SKM-1 (cell line): ENCODE data around the gene SYT7.

Experiments used
- DNase-seq: peaks from one replicate; lab custom pipeline; 2025; ENCODE audit not compliant: unreplicated experiment; lab: John Stamatoyannopoulos, UW

The SYT7 gene

DNA sequence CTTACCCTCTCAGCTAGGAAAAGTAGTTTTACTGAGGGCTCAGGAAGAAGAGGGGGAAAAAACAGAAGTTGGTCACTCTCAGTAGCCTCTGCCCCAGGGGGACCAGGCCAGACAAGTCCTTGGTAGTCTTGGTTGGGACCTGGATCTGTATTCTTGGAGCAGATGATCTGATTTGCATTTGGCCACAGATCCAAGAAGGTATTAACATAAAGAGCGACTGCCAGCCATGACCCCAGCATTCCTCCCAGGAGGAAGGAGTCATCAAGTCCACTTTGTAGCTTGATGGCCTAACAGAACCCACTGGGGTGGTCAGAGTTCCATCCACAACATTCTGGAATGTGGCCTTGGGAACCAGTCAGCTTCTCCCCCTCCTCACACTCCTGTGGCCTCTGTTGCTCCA is 78.4 kb downstream of the SYT7 start:
- DNase-seq: no peak

- DNase-seq: no peak
These were observed 80.9 kb downstream of the SYT7 start for GRCh38 chr11:61499816-61500491.

GRCh38 chr11:61498767-61499341 is 82.0 kb downstream of the SYT7 start:
- DNase-seq: no peak

GRCh38 chr11:61497876-61498275 is 83.0 kb downstream of the SYT7 start:
- no peak for DNase-seq

DNA sequence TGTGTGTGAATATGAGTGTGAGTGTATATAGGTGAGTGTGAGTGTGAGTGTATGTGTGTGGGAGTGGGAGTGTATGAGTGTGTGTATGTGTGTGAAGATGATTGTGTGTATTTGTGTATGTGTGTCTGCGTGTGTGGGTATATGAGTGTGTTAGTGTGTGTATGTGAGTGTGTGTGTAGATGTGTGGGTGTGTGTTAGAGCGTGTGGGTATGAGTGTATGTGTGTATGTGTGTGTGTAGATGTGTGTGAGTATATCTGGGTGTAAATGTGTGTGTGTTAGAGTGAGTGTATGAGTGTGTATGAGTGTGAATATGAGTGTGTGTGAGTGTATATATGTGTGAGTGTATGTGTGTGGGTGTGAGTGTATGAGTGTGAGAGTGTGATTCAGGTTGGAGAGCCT is 83.4 kb downstream of the SYT7 start:
- DNase-seq: no peak

DNA sequence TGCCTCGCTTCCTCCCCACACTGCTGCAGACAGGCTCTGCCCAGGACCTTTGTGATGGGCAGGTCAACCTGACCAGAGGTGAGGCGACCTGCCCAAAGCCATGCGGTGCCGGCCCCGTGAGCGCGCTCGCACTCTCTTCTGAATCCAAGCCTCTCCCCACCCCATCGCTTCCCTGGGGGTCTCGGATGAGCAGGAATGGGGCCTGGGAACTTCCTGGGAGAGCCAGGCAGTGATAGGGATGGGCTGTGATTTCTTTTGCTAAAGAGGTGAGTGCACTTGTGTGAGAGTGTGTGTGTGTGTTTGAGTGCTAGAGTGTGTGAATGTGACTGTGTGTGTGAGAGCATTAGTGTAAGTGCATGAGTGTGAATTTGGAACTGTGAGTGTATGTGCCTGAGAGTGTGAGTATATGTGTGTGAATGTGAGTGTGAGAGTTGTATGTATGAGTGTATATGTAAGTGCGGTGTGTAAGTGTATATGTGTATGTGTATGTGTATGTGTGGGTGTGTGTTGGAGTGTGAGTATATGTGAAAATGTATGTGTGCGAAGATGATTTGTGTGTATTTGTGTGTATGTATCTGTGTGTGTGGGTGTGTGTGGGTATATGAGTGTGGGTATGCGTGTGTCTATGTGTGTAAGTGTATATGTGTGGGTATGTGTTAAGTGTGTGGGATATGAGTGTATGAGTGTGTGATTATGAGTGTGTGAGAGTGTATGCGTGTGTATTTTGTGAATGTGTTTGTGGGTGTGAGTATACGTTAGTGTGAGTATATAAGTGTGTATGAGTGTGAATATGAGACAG is 84.1 kb downstream of the SYT7 start:
- no peak for DNase-seq

DNA sequence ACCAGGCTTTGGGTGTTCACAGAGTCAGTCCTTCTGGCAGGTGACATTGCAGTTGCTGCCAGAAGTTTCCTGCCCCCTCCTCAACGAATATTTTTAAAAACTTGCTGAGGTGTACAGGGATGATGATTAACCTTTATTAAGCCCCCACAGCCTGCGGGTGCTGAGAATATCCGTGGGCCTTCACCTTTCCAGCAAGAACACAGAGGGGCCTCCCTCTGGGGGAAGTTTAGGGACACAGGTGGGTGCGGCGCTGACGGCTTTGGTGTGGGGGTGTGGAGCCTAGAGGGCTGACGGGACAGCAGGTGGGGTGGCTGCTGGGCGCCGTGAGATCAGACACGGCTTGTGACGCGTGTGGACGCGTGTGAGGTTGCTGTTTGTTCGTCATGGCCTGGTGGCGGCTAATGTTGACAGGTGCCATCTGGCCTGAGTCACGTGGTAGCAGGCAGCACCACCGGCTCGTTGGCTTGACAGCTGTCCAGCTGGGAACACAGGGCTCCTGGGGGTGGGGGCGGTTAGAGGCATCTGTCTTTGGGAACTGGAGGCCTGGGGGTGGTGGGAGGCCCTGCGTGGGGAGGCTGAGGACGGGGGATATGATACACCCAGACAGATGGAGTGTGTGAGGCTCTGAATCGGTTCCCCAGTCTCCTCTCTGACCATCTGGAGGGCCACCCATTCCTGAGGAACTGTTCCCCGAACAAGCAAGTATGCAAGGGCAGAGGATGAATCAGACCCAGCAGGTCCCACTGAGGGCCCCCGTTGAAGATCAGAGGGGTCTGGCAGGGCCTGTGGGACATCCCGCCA is 84.9 kb downstream of the SYT7 start:
- no peak for DNase-seq

DNA sequence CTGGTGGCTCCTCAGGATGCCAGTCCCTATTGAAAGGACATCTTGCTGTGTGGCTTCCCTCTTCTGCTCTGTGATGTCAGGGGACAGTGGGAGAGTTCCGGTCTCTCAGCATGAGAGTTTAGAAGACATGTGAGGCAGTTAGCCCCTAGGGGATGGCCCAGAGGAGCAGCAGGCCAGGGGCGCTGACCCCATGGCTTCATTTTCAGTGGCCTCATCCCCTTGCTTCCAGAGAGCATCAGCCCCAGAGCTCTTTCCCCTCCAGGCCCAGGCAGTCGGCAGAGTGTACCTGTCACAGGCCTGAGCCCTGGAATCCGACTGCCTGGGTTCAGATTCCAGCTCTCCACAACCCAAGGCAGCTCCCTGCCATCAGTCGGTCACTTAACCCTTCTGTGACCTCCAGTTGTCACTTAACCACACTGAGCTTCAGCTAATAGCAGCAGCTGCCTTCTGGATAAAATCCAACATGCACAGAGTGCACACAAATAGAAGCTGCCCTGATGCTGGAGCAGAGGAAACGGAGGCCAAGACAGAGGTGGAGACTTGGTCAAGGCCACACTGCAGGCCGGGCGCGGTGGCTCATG is 86.4 kb downstream of the SYT7 start:
- no peak for DNase-seq

- DNase-seq: no peak
These were observed 89.0 kb downstream of the SYT7 start for GRCh38 chr11:61491736-61492395.

- no peak for DNase-seq
These were observed 90.8 kb downstream of the SYT7 start for GRCh38 chr11:61489833-61490721.

GRCh38 chr11:61488651-61489291 is 92.1 kb downstream of the SYT7 start:
- no peak for DNase-seq

GRCh38 chr11:61487342-61488025 is 93.4 kb downstream of the SYT7 start:
- DNase-seq: no peak

- no peak for DNase-seq
These were observed 94.1 kb downstream of the SYT7 start for GRCh38 chr11:61486779-61487178.

GRCh38 chr11:61486011-61486620 is 94.8 kb downstream of the SYT7 start:
- DNase-seq: no peak

DNA sequence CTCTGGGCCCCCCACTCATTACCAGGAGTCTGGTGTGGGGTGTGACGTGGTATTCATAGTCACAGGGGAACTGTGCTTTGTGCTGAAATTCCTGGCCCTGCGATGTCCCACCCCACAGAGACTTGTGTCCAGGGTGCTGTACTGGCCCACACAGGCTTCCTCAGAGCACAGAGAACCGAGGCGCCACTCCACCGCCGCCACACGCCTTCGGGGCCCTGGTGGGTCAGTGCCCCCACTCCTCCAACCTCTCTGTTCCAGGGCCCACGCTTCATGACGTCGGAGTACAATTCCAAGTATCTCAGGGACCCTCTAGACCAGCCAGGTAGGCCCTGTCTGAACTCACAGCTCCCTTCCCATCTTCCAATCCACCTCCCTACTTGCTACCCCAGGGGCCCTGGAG is 95.8 kb downstream of the SYT7 start:
- DNase-seq: no peak

DNA sequence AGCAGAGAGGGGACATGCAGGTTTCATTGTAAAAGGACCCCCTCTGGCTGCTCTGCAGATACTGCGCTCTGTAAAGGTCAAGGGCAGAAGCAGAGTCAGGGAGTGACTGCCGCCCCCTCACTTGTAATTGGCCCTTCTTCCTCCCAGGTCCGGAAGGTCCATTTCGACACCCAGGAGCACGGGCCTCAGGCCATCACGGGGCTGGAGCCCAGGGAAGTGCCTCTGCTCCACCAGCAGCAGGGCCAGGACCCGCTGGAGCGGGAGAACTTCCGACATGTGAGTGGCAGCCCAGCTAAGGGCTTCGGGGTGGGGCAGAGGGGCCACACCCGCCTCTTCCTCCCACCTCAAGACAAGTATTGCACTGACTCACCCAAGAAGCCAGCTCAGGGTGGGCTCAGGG is 96.3 kb downstream of the SYT7 start:
- no peak for DNase-seq

- DNase-seq: no peak
These were observed 98.4 kb downstream of the SYT7 start for GRCh38 chr11:61482513-61482912.

DNA sequence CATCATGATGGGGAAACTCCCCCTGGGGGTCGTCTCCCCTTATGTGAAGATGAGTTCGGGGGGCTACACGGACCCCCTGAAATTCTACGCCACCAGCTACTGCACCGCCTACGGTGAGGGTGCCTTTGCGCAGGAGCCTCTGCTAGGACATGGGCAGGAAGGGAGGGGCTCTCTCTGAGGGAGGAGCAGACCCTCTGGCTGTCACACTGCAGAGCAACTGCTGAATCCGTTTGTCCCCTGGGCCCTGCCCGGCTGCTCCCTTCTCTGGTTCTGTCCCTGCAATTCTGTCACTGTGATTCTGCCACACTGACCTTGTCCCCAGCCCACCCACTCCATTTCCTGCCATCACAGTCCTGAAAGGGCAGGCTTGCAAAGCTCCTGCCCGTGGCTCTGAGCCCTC is 99.1 kb downstream of the SYT7 start:
- DNase-seq: no peak
